IPS DF 4.7 (cell line): ENCODE results near the gene OR5D18.
"Not testable (repeated sequence)": the region's sequence is repeated elsewhere in the genome, so short reads cannot be mapped to it uniquely, and the experiment has no call there.

Source experiments
- DNase-seq: peaks from one replicate; pipeline ENCODE4 v3.0.0-alpha.2; 2013; ENCODE audit warnings: low spot score; ENCODE audit errors: extremely low read depth

OR5D18 gene

DNA sequence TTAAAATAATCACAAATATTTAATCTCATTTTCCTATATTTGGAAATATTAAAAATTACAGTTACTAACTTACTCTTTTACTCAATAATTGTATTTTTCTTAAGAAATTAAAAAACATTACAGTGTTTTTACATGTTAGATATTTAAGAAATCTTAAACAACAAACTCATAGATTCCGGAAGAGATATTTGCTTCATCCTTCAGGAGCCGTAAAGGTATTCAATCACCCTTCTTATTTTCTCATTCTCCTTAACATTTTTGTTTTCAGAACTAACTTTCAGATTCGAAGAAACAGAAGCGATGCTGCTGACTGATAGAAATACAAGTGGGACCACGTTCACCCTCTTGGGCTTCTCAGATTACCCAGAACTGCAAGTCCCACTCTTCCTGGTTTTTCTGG lies at the start of gene OR5D18:
Gene OR5D18 (plus strand): TSS at position 301 of the 400 bp plus-strand sequence. CDS start 0 bp downstream, at position 301.
- no peak for DNase-seq

- no peak for DNase-seq
Observed at GRCh38 chr11:55773138-55773537, 46.3 kb upstream of the OR5D18 start, which contains the start of gene OR5D13. OR5D13 (plus strand) TSS chr11:55773438; CDS start chr11:55773438, 0 bp downstream.

GRCh38 chr11:55791606-55792005 lies 27.8 kb upstream of the OR5D18 start:
- no peak for DNase-seq

DNA sequence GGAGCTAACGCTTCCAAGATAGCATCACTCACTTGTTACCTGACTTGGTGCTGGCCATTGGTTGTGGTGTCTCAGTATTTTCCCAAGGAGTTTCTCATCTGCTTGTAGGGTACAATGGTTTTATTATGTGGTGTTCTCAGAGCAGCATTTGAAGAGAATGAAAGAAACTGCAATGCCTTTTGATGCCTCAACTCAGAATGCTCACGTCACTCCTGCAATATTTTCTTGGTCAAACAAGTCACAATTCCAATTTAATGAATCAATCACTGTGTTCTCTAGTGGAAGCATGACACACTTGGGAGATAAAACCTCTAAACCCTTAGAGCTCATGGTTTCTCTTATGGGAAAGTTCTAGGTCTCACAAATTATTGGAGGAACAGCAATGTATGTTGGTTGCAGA lies 26.1 kb upstream of the OR5D18 start:
- no peak for DNase-seq

- DNase-seq, result no peak
Observed at GRCh38 chr11:55795256-55795655, 24.2 kb upstream of the OR5D18 start, which contains the start of gene OR5D14. OR5D14 (plus strand) TSS chr11:55795556; CDS start chr11:55795556, 0 bp downstream.

DNA sequence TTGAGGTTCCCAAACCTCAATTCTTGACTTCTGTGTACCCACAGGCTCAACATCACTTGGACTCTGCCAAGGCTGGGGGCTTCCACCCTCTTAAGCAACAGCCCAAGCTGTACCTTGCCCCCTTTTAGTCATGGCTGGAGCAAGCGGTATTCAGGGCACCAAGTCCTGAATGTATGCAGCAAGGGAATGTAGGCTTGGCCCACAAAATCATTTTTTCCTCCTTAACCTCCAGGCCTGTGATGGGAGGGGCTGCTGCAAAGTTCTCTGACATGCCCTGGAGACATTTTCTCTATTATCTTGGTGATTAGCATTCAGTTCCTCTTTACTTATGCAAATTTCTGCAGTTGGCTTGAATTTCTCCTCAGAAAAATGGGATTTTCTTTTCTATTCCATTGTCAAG lies 13.2 kb upstream of the OR5D18 start:
- no peak for DNase-seq

DNA sequence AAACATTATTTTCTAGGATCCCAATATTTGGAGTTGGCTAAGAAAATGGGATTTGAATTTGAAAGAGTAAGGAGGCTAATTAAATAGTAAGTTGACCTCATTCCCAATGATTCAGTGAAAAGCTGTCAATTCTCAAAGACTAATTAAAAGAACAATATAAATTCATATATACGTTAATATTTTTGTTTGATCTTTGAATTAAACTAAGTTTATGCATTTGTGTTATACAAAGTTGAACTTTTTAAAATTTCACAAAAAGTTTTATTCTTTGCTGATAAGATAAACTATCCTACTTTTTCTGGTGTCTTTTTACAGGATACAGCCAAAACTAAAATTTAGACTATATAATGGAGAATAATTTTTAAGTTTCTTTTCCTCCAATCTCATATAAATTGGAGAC lies 8.4 kb upstream of the OR5D18 start, which contains the start of gene OR5L1:
Gene OR5L1 (plus strand): TSS at position 301 of the 400 bp plus-strand sequence. CDS start 100 bp downstream, outside the sequence.
- DNase-seq, result no peak

- no peak for DNase-seq
Observed at GRCh38 chr11:55826919-55827318, 7.5 kb downstream of the OR5D18 start, which contains the start of gene OR5L2. OR5L2 (plus strand) TSS chr11:55827219; CDS start chr11:55827219, 0 bp downstream.

- no peak for DNase-seq
Observed at GRCh38 chr11:55838452-55838851, 19.0 kb downstream of the OR5D18 start, which contains the start of gene OR5D16. OR5D16 (plus strand) TSS chr11:55838752; CDS start chr11:55838752, 0 bp downstream.

DNA sequence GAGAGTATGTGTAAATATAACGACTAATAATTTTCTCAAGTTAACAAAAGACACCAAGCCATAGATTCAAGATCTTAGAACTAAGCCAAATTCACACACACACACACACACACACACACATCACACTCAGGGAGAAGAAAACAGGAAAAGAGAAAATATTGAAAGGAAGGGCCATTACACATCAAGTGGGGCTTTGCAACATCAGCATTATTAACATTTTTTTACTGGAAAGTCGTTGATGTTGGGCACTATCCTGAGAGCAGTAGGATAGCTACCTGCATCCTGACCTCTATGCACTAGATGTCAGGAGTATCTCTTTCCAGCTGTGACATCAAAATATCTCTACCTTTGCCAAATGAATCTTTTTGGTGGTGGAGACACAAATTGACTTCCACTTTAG lies 28.0 kb downstream of the OR5D18 start:
- DNase-seq, result no peak

- DNase-seq, result no peak
Observed at GRCh38 chr11:55849037-55849436, 29.6 kb downstream of the OR5D18 start.

DNA sequence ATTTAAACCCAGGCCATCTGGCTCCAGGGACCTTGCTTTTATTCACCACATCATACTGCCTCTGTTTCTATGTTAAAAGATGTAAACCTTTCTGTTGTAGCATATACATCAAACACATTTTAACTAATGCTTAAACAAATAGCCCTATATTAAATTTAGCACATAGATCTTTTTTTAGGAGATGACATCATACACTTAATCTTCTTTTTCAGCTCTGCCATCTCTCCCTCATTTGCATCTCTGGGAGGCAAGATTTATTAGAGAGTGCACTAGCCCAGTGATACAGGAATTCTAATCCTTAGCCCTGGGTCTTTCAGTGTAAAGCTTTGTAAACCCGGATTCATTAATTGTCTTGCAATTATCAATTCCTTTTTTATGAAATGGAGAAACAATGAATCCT lies 32.7 kb downstream of the OR5D18 start:
- DNase-seq, result no peak

- DNase-seq, result no peak
Observed at GRCh38 chr11:55854704-55855103, 35.3 kb downstream of the OR5D18 start.

GRCh38 chr11:55867354-55867753 lies 47.9 kb downstream of the OR5D18 start:
- not testable (repeated sequence) for DNase-seq
